HUES6 (cell line): Measurements from ENCODE around the gene NEFH.

Experiments used
- H3K27ac ChIP-seq: 2 replicates; pipeline ENCODE4 v1.7.0; 2013; ENCODE audit warnings: low read depth, mild to moderate bottlenecking, low read length, inconsistent platforms
- H3K27me3 ChIP-seq: 2 replicates; pipeline ENCODE4 v1.6.1; 2013; ENCODE audit warnings: low read length; ENCODE audit not compliant: control insufficient read depth, insufficient read depth
- H3K36me3 ChIP-seq: 2 replicates; pipeline ENCODE4 v1.6.1; 2013; ENCODE audit warnings: low read length; ENCODE audit not compliant: control insufficient read depth, insufficient read depth
- H3K4me1 ChIP-seq: 2 replicates; pipeline ENCODE4 v1.6.1; 2013; ENCODE audit warnings: low read length; ENCODE audit not compliant: control insufficient read depth, insufficient read depth
- H3K4me3 ChIP-seq: 2 replicates; pipeline ENCODE4 v1.5.1; 2013; ENCODE audit warnings: low read depth, low read length
- H3K9ac ChIP-seq: one replicate; pipeline ENCODE4 v1.6.1; 2013; ENCODE audit warnings: mild to moderate bottlenecking, low read length
- H3K9me3 ChIP-seq: 2 replicates; pipeline ENCODE4 v1.6.1; 2013; ENCODE audit warnings: low read depth, low read length; ENCODE audit not compliant: control insufficient read depth, insufficient read depth

NEFH gene

DNA sequence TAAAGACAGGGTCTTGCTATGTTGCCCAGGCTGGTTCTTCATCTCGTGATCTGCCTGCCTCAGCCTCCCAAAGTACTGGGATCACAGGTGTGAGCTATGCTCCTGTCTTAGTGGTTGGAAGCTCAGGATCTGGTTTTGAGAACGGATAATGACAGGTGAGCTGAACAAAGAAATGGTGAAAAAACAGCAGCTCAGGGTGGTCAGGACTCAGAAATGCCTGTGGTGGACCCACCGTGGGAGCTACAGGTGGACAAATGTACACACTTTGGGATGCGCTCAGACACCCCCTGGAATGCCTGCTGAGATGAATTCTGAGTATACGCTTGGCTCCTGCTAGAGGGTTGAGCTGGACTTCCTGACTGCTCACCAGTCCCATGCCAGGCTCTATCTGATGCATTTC, 32.1 kb upstream of the NEFH start:
- H3K4me1 ChIP-seq = 0 out of 2 replicates have a peak, but pooled peaks cover 7% of the 10 kb centered on the region
- no peaks in the 10 kb centered on the region for H3K9me3 ChIP-seq
- H3K36me3 ChIP-seq = no peaks in the 10 kb centered on the region
- H3K27ac ChIP-seq = no peak overlapping the region
- H3K4me3 ChIP-seq = no peak overlapping the region
- H3K27me3 ChIP-seq = no peaks in the 10 kb centered on the region
- H3K9ac ChIP-seq = no peak overlapping the region

- Histone ChIP-seq H3K9me3 (no peaks in the 10 kb centered on the region), H3K36me3 (no peaks in the 10 kb centered on the region), H3K27ac (no peak overlapping the region), H3K9ac (no peak overlapping the region), H3K4me1 (no peaks in the 10 kb centered on the region), H3K27me3 (no peaks in the 10 kb centered on the region), H3K4me3 (no peak overlapping the region)
Measured at GRCh38 chr22:29449296-29449875, 30.6 kb upstream of the NEFH start.

- Histone ChIP-seq H3K36me3 (no peaks in the 10 kb centered on the region), H3K27ac (no peak overlapping the region), H3K9me3 (no peaks in the 10 kb centered on the region), H3K4me1 (no peaks in the 10 kb centered on the region), H3K4me3 (no peak overlapping the region), H3K27me3 (no peaks in the 10 kb centered on the region), H3K9ac (no peak overlapping the region)
Measured at GRCh38 chr22:29450222-29450621, 29.8 kb upstream of the NEFH start.

DNA sequence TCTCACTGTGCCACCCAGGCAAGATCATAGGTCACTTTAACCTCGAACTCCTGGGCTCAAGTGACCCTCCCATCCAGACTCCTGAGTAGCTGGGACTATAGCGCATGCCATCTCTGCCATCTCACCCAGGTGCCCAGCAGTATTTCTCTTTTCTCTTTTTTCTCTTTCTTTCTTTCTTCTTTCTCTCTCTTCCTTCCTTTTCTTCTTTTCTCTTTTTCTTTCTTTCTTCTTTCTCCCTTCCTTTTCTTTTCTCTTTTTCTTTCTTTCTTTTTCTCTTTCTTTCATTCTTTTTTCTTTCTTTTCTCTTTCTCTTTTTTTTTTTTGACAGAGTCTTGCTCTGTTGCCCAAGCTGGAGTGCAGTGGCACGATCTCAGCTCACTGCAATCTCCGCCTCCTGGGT, 28.2 kb upstream of the NEFH start:
- H3K4me1 ChIP-seq = no peaks in the 10 kb centered on the region; the same call in 1 of the 2 replicates
- H3K9ac ChIP-seq = no peak overlapping the region
- H3K4me3 ChIP-seq = no peak overlapping the region
- no peaks in the 10 kb centered on the region for H3K27me3 ChIP-seq
- no peaks in the 10 kb centered on the region for H3K36me3 ChIP-seq
- H3K27ac ChIP-seq = no peak overlapping the region
- H3K9me3 ChIP-seq = no peaks in the 10 kb centered on the region

DNA sequence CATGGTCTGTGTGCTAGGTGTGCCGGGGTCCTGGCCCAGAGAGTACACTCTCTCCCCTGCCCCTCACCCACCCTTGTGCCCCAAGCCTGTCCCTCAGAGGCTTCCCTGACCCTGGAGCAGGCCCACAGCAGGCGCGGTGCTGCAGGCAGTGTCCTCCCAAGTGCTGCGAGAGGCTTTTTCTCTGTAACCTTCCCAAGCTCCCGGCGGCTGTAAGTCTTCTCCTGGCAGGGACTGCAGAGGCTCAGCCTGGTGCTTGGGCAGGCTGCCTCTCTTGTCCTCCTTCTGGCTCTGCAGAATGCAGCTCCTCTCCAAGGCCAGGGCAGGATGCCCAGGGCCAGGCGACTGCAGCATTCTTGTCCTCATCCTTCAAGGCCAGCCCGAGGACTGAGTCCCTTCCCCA, 25.7 kb upstream of the NEFH start:
- Histone ChIP-seq H3K27me3 (no peaks in the 10 kb centered on the region), H3K9ac (no peak overlapping the region), H3K4me3 (no peak overlapping the region), H3K36me3 (no peaks in the 10 kb centered on the region), H3K27ac (no peak overlapping the region), H3K4me1 (no peaks in the 10 kb centered on the region; the same call in 1 of the 2 replicates), H3K9me3 (no peaks in the 10 kb centered on the region)

- H3K4me3 ChIP-seq = no peak overlapping the region
- H3K27me3 ChIP-seq = no peaks in the 10 kb centered on the region
- H3K9me3 ChIP-seq = no peaks in the 10 kb centered on the region
- no peaks in the 10 kb centered on the region for H3K36me3 ChIP-seq
- H3K4me1 ChIP-seq = no peaks in the 10 kb centered on the region; the same call in 1 of the 2 replicates
- H3K27ac ChIP-seq = no peak overlapping the region
- H3K9ac ChIP-seq = no peak overlapping the region
Measured at GRCh38 chr22:29456211-29456671, 23.8 kb upstream of the NEFH start.

GRCh38 chr22:29457730-29458129, 22.3 kb upstream of the NEFH start:
- H3K36me3 ChIP-seq = no peaks in the 10 kb centered on the region
- H3K27me3 ChIP-seq = no peaks in the 10 kb centered on the region
- no peaks in the 10 kb centered on the region for H3K9me3 ChIP-seq
- no peak overlapping the region for H3K9ac ChIP-seq
- no peak overlapping the region for H3K4me3 ChIP-seq
- H3K4me1 ChIP-seq = no peaks in the 10 kb centered on the region; the same call in 1 of the 2 replicates
- no peak overlapping the region for H3K27ac ChIP-seq

DNA sequence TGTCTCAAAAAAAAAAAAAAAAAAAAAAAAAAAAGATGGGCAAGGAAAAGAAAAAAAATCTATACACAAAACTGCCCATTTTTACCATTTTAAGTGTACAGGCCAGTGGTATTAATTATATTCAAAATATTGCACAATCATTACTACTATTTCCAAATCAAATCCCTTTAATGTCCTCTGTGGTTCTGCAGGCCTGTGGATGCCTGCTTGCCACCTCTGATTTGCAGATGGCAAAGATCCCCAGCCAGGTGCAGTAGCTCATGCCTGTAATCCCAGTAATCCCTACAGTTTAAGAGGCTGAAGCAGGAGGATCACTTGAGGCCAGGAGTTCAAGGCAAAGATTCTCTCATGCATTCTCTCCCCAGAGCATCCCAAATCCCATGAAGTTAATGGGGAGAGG, 21.5 kb upstream of the NEFH start:
- Histone ChIP-seq H3K9ac (no peak overlapping the region), H3K4me1 (peaks cover under 1% of the 10 kb centered on the region; the same call in 1 of the 2 replicates), H3K9me3 (no peaks in the 10 kb centered on the region), H3K27me3 (no peaks in the 10 kb centered on the region), H3K4me3 (no peak overlapping the region), H3K27ac (no peak overlapping the region), H3K36me3 (no peaks in the 10 kb centered on the region)

DNA sequence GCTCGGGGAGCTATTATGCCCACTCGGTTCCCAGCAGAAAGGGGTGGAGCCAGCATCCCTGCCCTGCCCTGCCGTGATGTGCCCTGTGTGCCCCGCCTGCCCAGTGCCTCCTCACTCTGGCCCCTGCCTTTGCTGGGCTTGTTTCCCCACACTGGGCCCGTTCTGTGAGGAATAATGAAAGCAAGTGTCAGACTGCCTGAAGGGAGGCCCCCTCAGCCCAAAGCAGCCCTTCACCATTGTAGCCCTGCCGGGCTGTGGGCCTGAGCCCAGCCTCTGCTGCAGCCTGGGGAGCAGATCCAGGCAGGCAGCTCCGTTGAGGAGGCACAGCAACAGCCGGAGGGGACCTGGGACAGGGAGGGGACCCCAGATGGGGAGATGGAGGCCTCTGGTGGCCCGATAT, 20.2 kb upstream of the NEFH start:
- no peaks in the 10 kb centered on the region for H3K27me3 ChIP-seq
- no peak overlapping the region for H3K9ac ChIP-seq
- no peak overlapping the region for H3K4me3 ChIP-seq
- peaks cover 10% of the 10 kb centered on the region for H3K4me1 ChIP-seq
- H3K36me3 ChIP-seq = no peaks in the 10 kb centered on the region
- H3K9me3 ChIP-seq = no peaks in the 10 kb centered on the region
- no peak overlapping the region for H3K27ac ChIP-seq

GRCh38 chr22:29461263-29461662, 18.8 kb upstream of the NEFH start:
- H3K4me1 ChIP-seq = peaks cover 10% of the 10 kb centered on the region
- H3K27ac ChIP-seq = no peak overlapping the region
- no peaks in the 10 kb centered on the region for H3K36me3 ChIP-seq
- no peaks in the 10 kb centered on the region for H3K9me3 ChIP-seq
- H3K9ac ChIP-seq = no peak overlapping the region
- no peaks in the 10 kb centered on the region for H3K27me3 ChIP-seq
- H3K4me3 ChIP-seq = no peak overlapping the region

- Histone ChIP-seq H3K36me3 (no peaks in the 10 kb centered on the region), H3K9ac (no peak overlapping the region), H3K27ac (no peak overlapping the region), H3K4me3 (no peak overlapping the region), H3K9me3 (no peaks in the 10 kb centered on the region), H3K27me3 (no peaks in the 10 kb centered on the region), H3K4me1 (peaks cover 10% of the 10 kb centered on the region)
Measured at GRCh38 chr22:29463629-29464028, 16.4 kb upstream of the NEFH start.
